HG03025 (cell line): ENCODE data around the gene PECR.
"Not testable (repeated sequence)": the region's sequence is repeated elsewhere in the genome, so short reads cannot be mapped to it uniquely, and the experiment has no call there.

ENCODE experiments used
- ATAC-seq: cut with Tn5 transposase; IDR thresholded peaks from one replicate; pipeline ENCODE4 v1.9.1; 2021; ENCODE audit warnings: mild to moderate bottlenecking, moderate library complexity; ENCODE audit not compliant: unreplicated experiment, low FRiP score

The PECR gene

DNA sequence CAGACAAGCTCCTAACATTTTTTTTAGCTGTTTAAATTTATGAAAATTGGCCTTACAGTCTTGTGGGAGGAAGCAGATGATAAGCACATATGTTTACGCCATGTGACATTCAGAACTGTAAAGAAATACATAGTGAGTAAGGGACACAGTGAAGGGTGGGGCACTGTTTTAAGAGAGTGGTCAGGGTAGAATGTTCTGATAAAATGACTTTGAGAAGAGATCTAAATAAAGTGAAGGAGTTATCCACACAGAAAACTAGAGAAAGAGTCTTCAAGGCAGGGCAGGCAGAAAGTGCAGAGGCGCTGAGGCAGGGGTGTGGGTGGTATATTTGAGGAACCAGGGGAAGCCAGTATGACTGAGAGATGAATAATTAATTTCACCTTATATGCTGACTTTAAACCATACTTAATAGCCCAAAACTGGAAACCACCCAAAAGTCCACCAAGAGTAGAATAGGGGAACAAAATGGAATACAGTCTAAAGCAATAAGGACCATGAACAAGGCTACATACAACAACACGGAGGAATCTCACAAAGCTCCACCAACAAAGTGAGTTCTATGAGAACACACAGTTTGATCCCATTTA, 76.8 kb downstream of the PECR start:
- no peak for ATAC-seq

DNA sequence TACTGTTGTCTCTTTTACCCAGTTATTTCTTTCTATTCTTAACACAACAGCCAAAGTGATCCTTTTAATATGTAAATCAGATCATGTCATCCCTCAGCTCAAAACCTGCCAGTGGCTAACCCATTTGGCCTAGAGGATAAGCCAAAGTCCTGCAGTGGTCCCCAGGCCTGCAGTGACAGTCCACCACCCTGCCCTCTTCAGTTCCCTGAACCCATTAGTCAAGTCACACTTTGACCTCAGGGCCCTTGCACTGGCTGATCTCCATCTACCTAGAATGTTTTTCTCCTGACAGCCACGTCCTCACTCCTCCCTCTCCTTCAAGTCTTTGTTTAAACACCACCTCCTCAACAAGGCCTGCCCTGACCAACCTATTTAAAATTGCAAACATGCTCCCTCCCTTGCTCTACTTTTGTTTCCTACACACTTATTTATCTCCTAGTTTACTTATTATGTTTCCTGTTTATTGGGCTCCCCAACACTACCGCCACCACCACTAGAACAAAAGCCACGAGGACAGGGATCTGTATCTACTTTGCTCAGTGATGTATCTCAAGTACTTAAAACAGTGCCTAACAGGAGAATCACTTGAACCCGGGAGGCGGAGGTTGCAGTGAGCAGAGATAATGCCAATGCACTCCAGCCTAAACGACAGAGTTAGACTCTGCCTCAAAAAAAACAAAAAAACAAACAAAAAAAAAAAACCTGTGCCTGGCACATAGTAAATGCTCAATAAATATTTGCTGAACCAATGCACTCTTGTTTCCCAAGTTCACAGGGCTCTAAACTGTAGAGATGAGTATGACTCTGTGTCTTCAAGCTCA, 77.5 kb downstream of the PECR start:
- ATAC-seq = no peak

DNA sequence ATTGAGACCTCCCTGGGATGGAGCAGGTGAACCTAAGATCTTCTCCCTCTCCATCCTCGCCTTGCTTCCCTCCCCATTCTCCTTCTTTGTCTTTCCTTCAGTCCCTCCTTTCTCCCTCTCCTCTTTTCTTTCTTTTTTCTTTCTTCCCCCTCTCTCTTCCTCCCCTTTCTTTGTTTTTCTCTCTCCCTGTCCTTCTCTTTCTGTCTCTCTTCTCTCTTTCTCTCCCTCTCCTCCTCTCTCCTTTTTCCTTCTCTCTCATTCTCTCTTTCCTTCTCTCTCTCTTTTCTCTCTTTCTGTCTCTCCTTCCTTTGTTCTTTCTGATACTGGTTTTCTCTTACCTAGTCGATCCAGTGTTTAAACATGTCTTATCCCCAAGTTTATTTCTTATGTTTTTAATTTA, 78.9 kb downstream of the PECR start:
- no peak for ATAC-seq

DNA sequence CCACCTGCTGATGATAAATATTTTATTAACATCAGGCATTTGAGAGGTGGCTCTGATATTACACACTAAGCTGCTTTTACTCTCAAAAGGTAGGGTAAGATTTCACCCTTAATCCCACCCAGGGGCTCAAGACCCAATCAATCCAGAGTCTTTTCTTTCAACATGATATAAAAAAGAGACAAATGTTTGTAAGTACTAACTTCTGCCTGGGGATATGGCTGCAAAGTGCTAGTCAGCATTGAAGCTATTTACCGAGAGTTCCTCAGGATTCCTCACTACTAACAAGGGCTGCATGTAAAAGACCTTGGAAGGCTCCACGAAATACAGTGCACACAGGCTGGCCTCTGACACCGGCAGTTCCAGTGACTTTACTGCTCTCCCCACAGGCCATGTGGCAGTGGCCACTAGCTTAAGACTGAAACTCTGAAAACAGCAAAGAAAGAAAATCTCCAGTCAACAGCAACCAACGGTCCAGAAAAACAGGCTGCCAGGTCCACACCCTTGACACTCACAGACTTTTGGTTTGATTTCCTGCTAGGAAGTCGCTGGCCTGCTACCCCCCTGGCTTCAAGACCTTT, 79.4 kb downstream of the PECR start:
- ATAC-seq = no peak

DNA sequence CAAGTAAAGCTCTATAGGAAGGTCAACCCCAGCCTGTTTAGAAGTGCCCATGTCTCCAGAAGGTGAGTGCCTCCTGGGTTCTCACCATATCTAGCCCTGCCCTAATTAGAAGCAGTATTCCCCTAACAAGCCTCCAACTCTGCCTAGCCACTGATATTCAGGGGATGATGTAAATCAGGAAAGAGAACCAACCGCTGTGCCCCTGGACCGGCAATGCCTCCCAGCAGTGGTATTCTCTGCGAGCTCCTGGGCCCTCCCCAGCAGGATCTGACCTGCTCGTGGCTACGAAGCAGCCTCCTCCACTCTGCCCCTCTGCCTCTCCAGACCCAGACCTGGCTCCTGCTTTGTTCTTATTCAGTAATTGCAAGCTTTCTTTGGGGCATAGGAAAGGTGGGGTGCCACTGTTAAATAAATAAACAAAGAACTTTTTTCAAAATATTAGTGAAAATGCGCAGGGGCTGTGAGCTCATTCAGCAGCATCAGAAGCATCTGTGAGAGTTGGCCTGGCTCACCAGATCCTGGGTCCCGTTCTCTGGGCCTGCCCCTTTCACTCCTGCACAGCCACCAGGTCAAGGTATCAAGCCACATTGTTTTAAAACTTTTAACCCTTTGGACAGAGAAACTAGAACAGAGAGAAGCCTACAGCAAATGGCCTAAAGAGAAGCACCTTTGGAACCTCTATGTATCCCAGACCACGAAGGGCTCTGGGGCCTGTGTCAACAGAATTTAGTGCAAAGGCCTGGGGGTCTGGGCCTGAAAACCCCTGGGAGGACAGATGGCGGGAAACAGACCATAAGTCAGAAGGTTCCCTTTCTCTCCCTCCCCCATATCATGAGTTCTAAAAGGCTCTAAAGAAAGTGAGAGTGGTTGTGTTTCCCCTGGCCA, 80.2 kb downstream of the PECR start:
- ATAC-seq = no peak

DNA sequence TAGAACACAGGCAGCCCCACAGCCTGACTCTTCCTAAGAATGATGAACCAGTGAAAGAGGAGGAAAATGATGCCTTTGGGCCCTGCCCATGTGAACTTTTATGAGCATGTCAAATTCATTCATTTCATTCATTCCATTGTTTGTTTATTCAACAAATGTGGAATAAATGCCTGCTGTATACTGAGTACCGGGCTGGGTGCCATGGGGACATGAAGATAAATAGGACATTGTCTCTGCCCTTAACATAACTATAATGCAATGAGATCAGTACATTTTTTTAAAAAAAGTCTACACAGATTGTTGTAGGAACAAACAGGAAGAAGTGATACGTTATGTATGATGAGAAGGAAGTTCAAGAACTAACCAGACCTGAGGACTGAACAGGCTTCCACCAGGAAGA, 83.0 kb downstream of the PECR start:
- no peak for ATAC-seq

DNA sequence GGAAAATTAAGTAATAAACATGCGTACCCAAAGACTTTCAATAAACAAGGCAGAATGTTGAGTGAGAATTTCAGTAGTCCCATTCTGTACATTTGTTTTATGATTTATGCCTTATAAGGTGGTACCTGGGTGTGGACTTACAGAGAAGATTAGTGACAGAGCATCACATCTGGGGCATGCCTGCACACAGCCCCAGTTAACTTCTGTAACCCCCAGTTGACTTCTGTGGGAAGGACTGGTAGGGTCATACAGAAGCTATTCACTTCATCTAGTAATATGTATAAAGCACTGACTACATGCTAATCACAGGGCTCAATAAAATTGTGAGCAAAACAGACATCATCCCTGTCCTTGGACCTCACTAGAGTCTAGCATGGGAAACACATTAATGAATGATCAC, 84.4 kb downstream of the PECR start:
- no peak for ATAC-seq

DNA sequence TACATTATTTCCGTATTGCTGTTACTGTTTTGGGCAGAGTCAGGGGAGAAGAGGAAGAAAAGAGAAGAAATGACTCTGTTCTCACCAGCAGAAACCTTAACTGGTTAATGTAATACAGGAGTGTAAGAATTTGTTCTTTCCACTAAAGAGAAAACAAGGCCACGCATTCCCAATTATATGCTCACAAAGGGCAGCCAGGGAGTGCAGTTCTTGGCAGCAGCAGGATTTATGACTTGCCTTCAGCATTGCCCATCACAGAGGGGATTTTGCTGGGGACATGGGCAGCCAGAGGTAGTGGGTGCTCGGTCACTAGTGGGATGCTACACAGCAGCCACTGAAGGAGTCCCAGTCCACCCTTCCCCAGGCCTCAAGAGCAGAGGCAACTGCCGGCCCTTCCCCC, 86.7 kb downstream of the PECR start:
- ATAC-seq = no peak

DNA sequence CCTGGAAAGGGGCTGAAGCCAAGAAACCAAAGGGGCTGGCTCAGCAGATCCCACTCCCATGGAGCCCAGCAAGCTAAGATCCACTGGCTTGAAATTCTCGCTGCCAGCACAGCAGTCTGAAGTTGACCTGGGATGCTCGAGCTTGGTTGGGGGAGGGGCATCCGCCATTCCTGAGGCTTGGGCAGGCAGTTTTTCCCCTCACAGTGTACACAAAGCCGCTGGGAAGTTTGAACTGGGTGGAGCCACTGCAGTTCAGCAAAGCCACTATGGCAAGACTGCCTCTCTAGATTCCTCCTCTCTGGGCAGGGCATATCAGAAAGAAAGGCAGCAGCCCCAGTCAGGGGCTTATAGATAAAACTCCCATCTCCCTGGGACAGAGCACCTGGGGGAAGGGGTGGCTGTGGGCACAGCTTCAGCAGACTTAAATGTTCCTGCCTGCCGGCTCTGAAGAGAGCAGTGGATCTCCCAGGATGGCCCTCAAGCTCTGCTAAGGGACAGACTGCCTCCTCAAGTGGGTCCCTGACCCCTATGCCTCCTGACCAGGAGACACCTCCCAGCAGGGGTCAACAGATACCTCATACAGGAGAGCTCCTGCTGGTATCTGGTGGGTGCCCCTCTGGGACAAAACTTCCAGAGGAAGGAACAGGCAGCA, 92.9 kb downstream of the PECR start:
- not testable (repeated sequence) for ATAC-seq
